Measurements from ENCODE around the gene SDHA. TPM values are rescaled to one million over a fixed set of nuclear protein-coding genes. Genes with fewer than 3 reads are reported as not detected.

SDHA gene
- total and polyA plus RNA-seq, 2 of the 13 experiments (the other 11 are each of a cell fraction or from before 2014, with no cell fraction given): 185 to 240 TPM

- H3K27ac ChIP-seq (ENCODE audit: extremely low read length, insufficient read depth, low read length): no peak overlapping the region
- no peak overlapping the region for H3K4me2 ChIP-seq (ENCODE audit: low read depth, low read length)
- 58% methylated on average over 6 of the region's 9 CpGs for WGBS (ENCODE audit: low lambda C conversion rate)
- peaks cover 23% of the 10 kb centered on the region for H3K4me1 ChIP-seq (ENCODE audit: insufficient read depth, low read length)
- H3K4me3 ChIP-seq (replicated peaks in 1 of 3; ENCODE audit: insufficient read depth in 1 of 3, low read depth in 2 of 3, low read length in 3 of 3): no peak overlapping the region
- H2AFZ ChIP-seq (ENCODE audit: low read length): no peak overlapping the region
- in situ Hi-C loops (cut with HindIII; ENCODE audit: extremely low pct_ligation_motif_present, low pct_unique_long_range_greater_than_20kb): no loop called here
- no peaks in the 10 kb centered on the region for H3K27me3 ChIP-seq (ENCODE audit: control insufficient read depth in 1 of 2, insufficient read depth in 2 of 2, low read length in 2 of 2)
- H4K20me1 ChIP-seq (ENCODE audit: insufficient read depth, low read length): no peaks in the 10 kb centered on the region
- ChIA-PET CTCF (ENCODE audit: low intra/inter-chr PET ratio, low total read pairs) (no interaction called here), POLR2A (no interaction called here)
- H3K79me2 ChIP-seq (ENCODE audit: insufficient read depth, low read length): no peaks in the 10 kb centered on the region
- no peak overlapping the region for H3K9ac ChIP-seq (ENCODE audit: insufficient read depth, low read depth, low read length)
- ATAC-seq (no peak), DNase-seq (ENCODE audit: low spot score) (no peak), FAIRE-seq (no peak)
- intact Hi-C loops (cut with micrococcal nuclease; ENCODE audit: unreplicated experiment): no loop called here
- no peaks in the 10 kb centered on the region for H3K9me3 ChIP-seq (ENCODE audit: low read length)
- no TSS peak for BruUV-seq (replicated peaks)
- TF ChIP-seq NFE2L1 (CRISPR knock-in tag; IDR thresholded peaks at IDR 0.05; ENCODE audit: borderline replicate concordance): no peak
- no peak for TF ChIP-seq CTCF (CRISPR knock-in tag; IDR thresholded peaks at IDR 0.05)
- TF ChIP-seq MTF2 (CRISPR knock-in tag; IDR thresholded peaks at IDR 0.05; ENCODE audit: borderline replicate concordance): no peak
- TF ChIP-seq ZBTB3 (CRISPR knock-in tag; IDR thresholded peaks at IDR 0.05; ENCODE audit: borderline replicate concordance, low read depth): no peak
- TF ChIP-seq KAT7 (CRISPR knock-in tag; IDR thresholded peaks at IDR 0.05; ENCODE audit: borderline replicate concordance): no peak
- TF ChIP-seq HNF4A (CRISPR knock-in tag; IDR thresholded peaks at IDR 0.05): no peak
- no peak for TF ChIP-seq ZNF253 (CRISPR knock-in tag; IDR thresholded peaks at IDR 0.05; ENCODE audit: borderline replicate concordance)
- no peak for TF ChIP-seq DZIP1 (CRISPR knock-in tag; IDR thresholded peaks at IDR 0.05)
- no peak for TF ChIP-seq SMAD9 (CRISPR knock-in tag; IDR thresholded peaks at IDR 0.05)
- TF ChIP-seq ARHGAP35 (CRISPR knock-in tag; IDR thresholded peaks at IDR 0.05; ENCODE audit: borderline replicate concordance): no peak
- TF ChIP-seq SRSF1 (optimal IDR thresholded peaks at IDR 0.05; ENCODE audit: low read depth, low read length): no peak
- H3K36me3 ChIP-seq (replicated peaks in 1 of 2; ENCODE audit: control insufficient read depth in 1 of 2, insufficient read depth in 2 of 2, low read length in 2 of 2): no peaks in the 10 kb centered on the region
Observed at GRCh38 chr5:192691-192969, 25.5 kb upstream of the SDHA start.
